H1 (cell line): ENCODE data around the gene ERI3. TPM values are rescaled to one million over a fixed set of nuclear protein-coding genes. Genes with fewer than 3 reads are reported as not detected.

ENCODE experiments used
- polyA plus RNA-seq, 7 experiments: library from polyadenylated mRNA; depleted of rRNA in 3 of 7; stranded (reverse) in 5 of 7; unstranded in 2 of 7; fragments of >200 nt in 5 of 7; fragments of 200-250 nt in 2 of 7; gene quantifications; 1 replicate in 5 of 7; 2 replicates in 1 of 7; 4 replicates in 1 of 7; pipeline versions ENCODE4 v1.2.1 to v1.2.3, GENCODE V29; 2011 to 2013; ENCODE audit warnings: missing spikeins in 2 of 7, mixed read lengths in 2 of 7
- total RNA-seq: library from RNA; stranded (reverse); fragmentation: NEBNext Ultra II Directional; extraction: Animal tissue kit (Norgen Biotek cat#: 25700); gene quantifications from 2 replicates; pipeline ENCODE4 v1.2.1, GENCODE V29; 2021
- TF ChIP-seq, protein P1 (sequence below), 3 experiments: IDR thresholded peaks; 1 replicate in 2 of 3; 2 replicates in 1 of 3; pipeline versions ENCODE4 v1.5.1 to v1.6.1; 2011; ENCODE audit warnings: low read length in 3 of 3, mild to moderate bottlenecking in 3 of 3, inconsistent platforms in 2 of 3, low read depth in 1 of 3, moderate library complexity in 1 of 3; ENCODE audit not compliant: insufficient read depth in 1 of 3; ENCODE audit errors: control extremely low read depth in 1 of 3

Gene ERI3
- total and polyA plus RNA-seq, 2 of the 8 experiments (the other 6 are each of a cell fraction or from before 2014, with no cell fraction given) = 81.1 to 199 TPM

DNA sequence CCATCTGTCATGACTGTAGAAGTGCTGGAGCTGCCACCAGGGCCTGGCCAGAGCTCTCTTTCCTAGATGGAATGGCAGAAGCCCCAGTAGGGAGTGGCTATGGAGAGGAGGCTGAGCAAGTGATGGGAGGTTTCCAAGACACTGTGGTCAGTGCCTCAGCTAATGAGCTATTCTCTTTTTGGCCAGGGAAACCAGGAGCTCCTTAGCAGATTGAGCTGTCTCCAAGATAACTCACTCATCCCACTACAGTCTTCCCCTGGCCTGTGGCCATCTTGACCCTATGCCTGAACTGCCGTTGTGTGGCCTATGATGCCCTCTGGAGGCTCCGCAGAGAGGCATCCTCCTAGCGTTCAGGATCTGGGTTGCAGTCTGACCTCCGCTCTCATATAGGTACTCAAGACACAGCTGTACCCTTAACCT is 60.5 kb downstream of the ERI3 start (continued):
- TF ChIP-seq, protein P1, sequence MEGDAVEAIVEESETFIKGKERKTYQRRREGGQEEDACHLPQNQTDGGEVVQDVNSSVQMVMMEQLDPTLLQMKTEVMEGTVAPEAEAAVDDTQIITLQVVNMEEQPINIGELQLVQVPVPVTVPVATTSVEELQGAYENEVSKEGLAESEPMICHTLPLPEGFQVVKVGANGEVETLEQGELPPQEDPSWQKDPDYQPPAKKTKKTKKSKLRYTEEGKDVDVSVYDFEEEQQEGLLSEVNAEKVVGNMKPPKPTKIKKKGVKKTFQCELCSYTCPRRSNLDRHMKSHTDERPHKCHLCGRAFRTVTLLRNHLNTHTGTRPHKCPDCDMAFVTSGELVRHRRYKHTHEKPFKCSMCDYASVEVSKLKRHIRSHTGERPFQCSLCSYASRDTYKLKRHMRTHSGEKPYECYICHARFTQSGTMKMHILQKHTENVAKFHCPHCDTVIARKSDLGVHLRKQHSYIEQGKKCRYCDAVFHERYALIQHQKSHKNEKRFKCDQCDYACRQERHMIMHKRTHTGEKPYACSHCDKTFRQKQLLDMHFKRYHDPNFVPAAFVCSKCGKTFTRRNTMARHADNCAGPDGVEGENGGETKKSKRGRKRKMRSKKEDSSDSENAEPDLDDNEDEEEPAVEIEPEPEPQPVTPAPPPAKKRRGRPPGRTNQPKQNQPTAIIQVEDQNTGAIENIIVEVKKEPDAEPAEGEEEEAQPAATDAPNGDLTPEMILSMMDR (IDR thresholded peaks at IDR 0.05; ENCODE audit: control extremely low read depth in 1 of 3, insufficient read depth in 1 of 3, low read depth in 1 of 3, low read length in 3 of 3) = peak; percentile 81 to 99 (median 89)
